Activated CD8-positive, alpha-beta T cell treated with anti-CD3 and anti-CD28 coated beads for 36 hours (primary cell): Measurements from ENCODE around the gene CIAO3. TPM values are rescaled to one million over a fixed set of nuclear protein-coding genes. Genes with fewer than 3 reads are reported as not detected.

Source experiments
- ATAC-seq: fragments of 200-7000 bp; cut with Tn5 transposase; one replicate; pipeline ENCODE4 v1.10.0; 2021; ENCODE audit warnings: mild to moderate bottlenecking, moderate library complexity
- CTCF ChIA-PET: fragments of 350-600 bp; sonication (Branson Sonifier 250); formaldehyde crosslinking; loops from one replicate; lab custom pipeline; 2021; ENCODE audit warnings: antibody characterized with exemption; lab: Charles Lee
- POLR2A ChIA-PET: fragments of 350-600 bp; sonication (Branson Sonifier 250); formaldehyde crosslinking; loops from one replicate; lab custom pipeline; 2021; ENCODE audit warnings: antibody characterized with exemption; lab: Charles Lee
- DNase-seq: peaks from one replicate; pipeline ENCODE4 v3.0.0-alpha.2; 2020
- H3K27ac Mint-ChIP-seq: one replicate; pipeline ENCODE4 v1.8.0; 2021; ENCODE audit warnings: mild to moderate bottlenecking, mixed read lengths
- H3K27me3 Mint-ChIP-seq: one replicate; pipeline ENCODE4 v1.8.0; 2021; ENCODE audit warnings: mixed read lengths
- H3K36me3 Mint-ChIP-seq: one replicate; pipeline ENCODE4 v1.8.0; 2021; ENCODE audit warnings: low read depth, mixed read lengths
- H3K4me1 Mint-ChIP-seq: one replicate; pipeline ENCODE4 v1.8.0; 2021; ENCODE audit warnings: low read depth, mixed read lengths
- H3K4me3 Mint-ChIP-seq: one replicate; pipeline ENCODE4 v1.8.0; 2021; ENCODE audit warnings: mild to moderate bottlenecking, moderate library complexity, mixed read lengths
- H3K9me3 Mint-ChIP-seq: one replicate; pipeline ENCODE4 v1.8.0; 2021; ENCODE audit warnings: mixed read lengths
- CTCF ChIP-seq: fragments of 200-600 bp; IDR thresholded peaks from one replicate; pipeline ENCODE4 v1.8.0; 2022; ENCODE audit warnings: antibody characterized with exemption, mild to moderate bottlenecking
- intact Hi-C: fragments of 100-400 bp; cut with micrococcal nuclease; formaldehyde crosslinking; loops from one replicate; pipeline ENCODE4 v1.10.0; 2022
- total RNA-seq, 2 experiments: library from RNA; stranded (reverse); gene quantifications; one replicate each; pipeline ENCODE4 v1.2.3, GENCODE V29; 2021

CIAO3 gene
- total RNA-seq, 2 experiments from 2014 or later, result 21.3 to 25.0 TPM

DNA sequence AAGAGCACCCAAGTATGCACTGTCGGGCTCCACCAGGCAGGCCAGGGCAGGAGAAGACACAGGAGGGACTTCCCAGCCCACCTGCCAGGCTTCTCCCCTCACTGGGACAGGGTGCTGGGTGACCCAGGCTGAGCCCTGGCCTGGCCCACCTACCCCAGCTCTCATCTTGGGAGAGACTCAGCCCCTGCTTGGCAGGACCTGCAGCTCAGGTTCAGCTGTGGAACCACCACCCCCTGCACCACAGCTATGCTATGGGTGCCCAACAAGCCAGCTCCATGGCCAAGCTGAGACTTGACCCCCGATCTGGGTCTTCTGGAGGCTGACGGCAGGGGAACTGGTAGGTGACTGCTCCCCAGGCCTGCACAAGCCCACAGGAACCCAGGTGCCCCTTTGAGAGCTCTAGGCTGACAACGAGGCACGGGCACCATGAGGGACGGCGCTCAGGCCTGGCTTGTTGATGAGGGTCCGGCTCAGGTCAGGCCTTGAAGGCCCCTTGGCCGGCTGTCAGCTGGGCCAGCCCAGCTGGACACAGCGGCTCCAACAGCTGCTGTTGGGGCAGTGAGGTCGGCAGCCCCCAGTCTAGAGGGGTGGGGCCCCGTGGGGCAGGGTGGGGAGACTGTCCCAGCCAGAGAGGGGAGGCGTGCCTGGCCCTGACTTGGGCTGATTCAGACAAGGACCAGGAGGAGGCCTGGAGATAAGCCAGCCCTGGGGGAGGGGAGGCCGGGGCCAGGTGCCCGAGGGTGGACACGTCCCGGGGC is 42.8 kb upstream of the CIAO3 start:
- no peak overlapping the region for H3K27ac Mint-ChIP-seq
- intact Hi-C loops, result loop anchor here (2.0 kb wide), 1 partner anchor 71 kb away; no protein-coding TSS in a partner anchor
- DNase-seq, result no peak
- no peak for ATAC-seq
- H3K4me1 Mint-ChIP-seq, result peaks cover 2% of the 10 kb centered on the region
- H3K27me3 Mint-ChIP-seq, result no peaks in the 10 kb centered on the region
- no peak overlapping the region for H3K4me3 Mint-ChIP-seq
- ChIA-PET CTCF (interaction anchor here (1.6 to 7.7 kb wide), 4 partner anchors 39 to 70 kb away, joined by 6 to 149 read pairs (median 14); partner anchors contain the start of genes CIAO3 and METRN), POLR2A (interaction anchor here (0.9 to 1.4 kb wide), 2 partner anchors 18 to 57 kb away, joined by 3 to 4 read pairs; partner anchors contain the start of gene CCDC78)
- no peak for TF ChIP-seq CTCF
- H3K9me3 Mint-ChIP-seq, result no peaks in the 10 kb centered on the region
- peaks cover 9% of the 10 kb centered on the region for H3K36me3 Mint-ChIP-seq

- no peak for ATAC-seq
- H3K9me3 Mint-ChIP-seq, result no peaks in the 10 kb centered on the region
- no peak overlapping the region for H3K4me3 Mint-ChIP-seq
- no peak for DNase-seq
- H3K27ac Mint-ChIP-seq, result no peak overlapping the region
- intact Hi-C loops, result no loop called here
- ChIA-PET POLR2A (interaction anchor here (1.4 kb wide), 1 partner anchor 18 kb away, joined by 3 read pairs; no protein-coding TSS in a partner anchor), CTCF (interaction anchor here (1.6 to 7.7 kb wide), 3 partner anchors 38 to 70 kb away, joined by 6 to 149 read pairs (median 20); partner anchors contain the start of genes CIAO3 and METRN)
- no peak for TF ChIP-seq CTCF
- H3K36me3 Mint-ChIP-seq, result peaks cover 9% of the 10 kb centered on the region
- no peaks in the 10 kb centered on the region for H3K27me3 Mint-ChIP-seq
- H3K4me1 Mint-ChIP-seq, result peaks cover 2% of the 10 kb centered on the region
These were observed 42.1 kb upstream of the CIAO3 start for GRCh38 chr16:782766-783403.

DNA sequence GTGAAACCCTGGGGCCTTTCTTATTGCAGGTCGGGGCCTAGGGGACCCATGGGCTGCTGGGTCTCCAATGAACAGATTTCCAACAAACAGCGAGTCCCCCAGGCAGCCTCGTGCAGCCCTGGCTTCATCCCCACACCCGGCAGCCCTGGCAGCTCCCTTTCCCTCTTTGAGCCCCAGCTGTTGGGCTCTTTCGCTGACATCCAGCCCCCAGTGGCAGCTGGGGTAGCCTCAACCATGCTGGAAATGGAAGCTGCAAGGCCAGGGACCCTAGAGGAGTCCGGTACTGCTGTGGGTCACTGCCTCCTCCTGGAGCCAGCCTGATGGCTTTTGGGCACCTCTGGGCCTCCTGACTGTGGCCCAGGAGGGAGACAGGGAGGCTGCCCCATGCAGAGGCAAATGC is 41.5 kb upstream of the CIAO3 start:
- H3K36me3 Mint-ChIP-seq, result peaks cover 9% of the 10 kb centered on the region
- POLR2A ChIA-PET, result interaction anchor here (1.4 kb wide), 1 partner anchor 19 kb away, joined by 3 read pairs; no protein-coding TSS in a partner anchor
- H3K9me3 Mint-ChIP-seq, result no peaks in the 10 kb centered on the region
- no peak for ATAC-seq
- H3K4me1 Mint-ChIP-seq, result peaks cover 2% of the 10 kb centered on the region
- CTCF ChIA-PET, result interaction anchor here (4.3 to 7.7 kb wide), 2 partner anchors 37 to 69 kb away, joined by 20 to 149 read pairs; partner anchors contain the start of gene METRN
- no peak for TF ChIP-seq CTCF
- H3K27me3 Mint-ChIP-seq, result peaks cover 3% of the 10 kb centered on the region
- no peak for DNase-seq
- H3K4me3 Mint-ChIP-seq, result no peak overlapping the region
- intact Hi-C loops, result no loop called here
- H3K27ac Mint-ChIP-seq, result no peak overlapping the region

DNA sequence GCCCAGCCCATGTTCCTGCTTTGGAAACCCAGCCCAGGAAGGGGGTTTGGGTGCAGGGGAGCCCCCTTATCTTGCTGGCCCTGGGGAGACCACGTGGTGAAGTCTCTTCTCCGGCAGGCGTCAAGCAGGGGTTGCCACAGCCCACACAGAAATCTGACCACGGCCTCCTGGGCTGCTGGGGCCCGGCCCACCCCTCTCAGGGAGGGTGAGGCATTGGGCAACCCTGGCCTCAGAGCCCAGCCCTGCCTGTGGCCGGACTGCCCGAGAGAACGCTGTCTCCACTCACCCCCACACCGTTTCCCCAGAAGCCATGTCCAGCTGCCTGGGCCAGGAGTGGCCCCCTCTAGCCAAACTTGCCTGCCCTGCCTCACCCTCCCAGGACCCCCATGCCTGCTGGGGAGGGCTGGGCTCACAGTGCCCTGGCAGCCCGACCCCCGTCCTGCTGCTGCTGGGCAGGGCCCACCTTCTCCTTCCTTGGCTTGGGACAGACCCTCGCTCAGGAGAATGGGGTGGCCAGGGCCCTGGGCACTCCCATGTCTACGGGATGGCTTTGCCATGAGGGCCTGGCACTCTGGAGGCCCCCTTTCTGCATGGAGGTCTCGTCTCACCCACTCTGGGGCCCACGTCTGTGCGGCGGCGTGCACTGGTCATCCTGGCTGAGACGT is 40.7 kb upstream of the CIAO3 start:
- H3K36me3 Mint-ChIP-seq, result peaks cover 5% of the 10 kb centered on the region
- no peak overlapping the region for H3K4me3 Mint-ChIP-seq
- no peak overlapping the region for H3K27ac Mint-ChIP-seq
- DNase-seq (no peak), ATAC-seq (no peak)
- intact Hi-C loops, result no loop called here
- H3K27me3 Mint-ChIP-seq, result peaks cover 4% of the 10 kb centered on the region
- ChIA-PET POLR2A (no interaction called here), CTCF (interaction anchor here (7.7 kb wide), 1 partner anchor 68 kb away, joined by 149 read pairs; the partner anchor contains the start of gene METRN)
- no peak for TF ChIP-seq CTCF
- H3K4me1 Mint-ChIP-seq, result no peaks in the 10 kb centered on the region
- H3K9me3 Mint-ChIP-seq, result no peaks in the 10 kb centered on the region
